AG09309 (cell line): ENCODE measurements around the gene INHBA.
A peak's percentile ranks its signal among the peaks of the same experiment; 100 is the strongest.

ENCODE experiments used
- DNase-seq: peaks from one replicate; pipeline ENCODE4 v3.0.0-alpha.2; 2010; ENCODE audit warnings: low read depth
- H3K4me3 ChIP-seq: 2 replicates; pipeline ENCODE4 v1.5.1; 2011; ENCODE audit warnings: mild to moderate bottlenecking, low read depth, low read length, moderate library complexity; ENCODE audit not compliant: control insufficient read depth
- CTCF ChIP-seq: IDR thresholded peaks from 2 replicates; pipeline ENCODE4 v1.5.1; 2011; ENCODE audit warnings: mild to moderate bottlenecking, low read depth, low read length, inconsistent platforms; ENCODE audit not compliant: insufficient read depth, control insufficient read depth; ENCODE audit errors: missing control alignments

INHBA gene

GRCh38 chr7:41685684-41686083 is 17.2 kb downstream of the INHBA start:
- no peak overlapping the region for H3K4me3 ChIP-seq
- no peak for DNase-seq
- TF ChIP-seq CTCF: no peak

GRCh38 chr7:41682422-41682821 is 20.5 kb downstream of the INHBA start:
- DNase-seq: no peak
- no peak for TF ChIP-seq CTCF

GRCh38 chr7:41679566-41679965 is 23.3 kb downstream of the INHBA start:
- H3K4me3 ChIP-seq: no peak overlapping the region
- DNase-seq: no peak
- no peak for TF ChIP-seq CTCF

More at GRCh38 chr7:41682422-41682821, 20.5 kb downstream of the INHBA start:
- H3K4me3 ChIP-seq: no peak overlapping the region

GRCh38 chr7:41674505-41675023 is 28.3 kb downstream of the INHBA start:
- no peak for TF ChIP-seq CTCF
- H3K4me3 ChIP-seq: no peak overlapping the region
- no peak for DNase-seq

GRCh38 chr7:41661596-41661995 is 41.3 kb downstream of the INHBA start:
- no peak for DNase-seq
- TF ChIP-seq CTCF: no peak
- no peak overlapping the region for H3K4me3 ChIP-seq

GRCh38 chr7:41659539-41659938 is 43.4 kb downstream of the INHBA start:
- H3K4me3 ChIP-seq: no peak overlapping the region
- DNase-seq: no peak
- TF ChIP-seq CTCF: no peak

- no peak for TF ChIP-seq CTCF
- DNase-seq: peak; percentile 55
- no peak overlapping the region for H3K4me3 ChIP-seq
Measured at GRCh38 chr7:41656366-41656765, 46.5 kb downstream of the INHBA start.
